GM19023 (cell line): ENCODE measurements around the gene NEDD4L.

Source experiments
- ATAC-seq: cut with Tn5 transposase; IDR thresholded peaks from one replicate; pipeline ENCODE4 v1.9.1; 2021; ENCODE audit warnings: mild to moderate bottlenecking, moderate library complexity; ENCODE audit not compliant: unreplicated experiment

Gene NEDD4L

DNA sequence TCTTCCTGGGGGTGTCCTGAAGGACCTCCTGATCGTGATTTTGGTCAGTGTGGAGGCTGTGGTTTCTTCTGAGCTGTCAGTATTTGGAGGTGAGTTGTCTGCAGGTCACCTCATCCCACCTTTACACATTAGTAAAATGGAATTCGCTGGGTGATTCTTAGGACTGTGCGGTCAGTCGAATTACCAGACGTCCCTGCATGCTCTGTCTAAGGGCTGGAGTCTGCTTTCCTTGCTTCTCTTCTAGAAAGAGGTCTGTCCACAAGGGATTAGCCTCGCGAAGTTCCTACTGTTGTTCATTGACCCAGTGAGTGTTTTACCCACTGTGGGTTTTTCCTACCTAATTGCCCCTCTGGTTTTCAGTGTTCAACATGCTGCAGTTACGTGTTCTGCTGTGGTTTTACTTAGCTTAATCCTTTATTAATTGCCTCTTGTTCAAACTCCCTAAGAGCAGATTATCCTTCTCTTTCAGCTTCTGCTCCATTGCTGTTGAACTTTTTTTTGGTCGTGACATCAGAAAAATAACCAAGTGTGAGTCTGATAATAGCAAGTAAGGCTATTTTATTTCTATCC, 183.4 kb downstream of the NEDD4L start:
- ATAC-seq = no peak

DNA sequence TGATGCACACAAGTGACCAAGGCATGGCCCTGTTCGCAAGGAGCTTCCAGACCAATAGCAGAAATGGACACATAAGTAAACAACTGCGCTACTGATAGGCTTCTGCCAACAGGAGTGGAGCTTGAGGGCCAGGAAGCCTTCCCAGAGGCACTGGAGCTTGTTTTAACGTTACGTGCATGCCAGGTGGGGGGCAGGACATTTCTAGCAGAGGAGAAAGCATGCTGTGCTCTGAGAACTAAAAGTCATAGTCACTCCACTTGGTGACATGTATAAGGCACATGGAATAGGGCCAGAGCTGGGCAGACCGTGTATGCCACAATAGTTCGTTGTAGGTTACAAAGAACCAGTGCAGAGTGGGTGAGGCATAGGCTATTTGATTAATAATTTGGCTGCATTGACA, 184.2 kb downstream of the NEDD4L start:
- ATAC-seq = no peak

DNA sequence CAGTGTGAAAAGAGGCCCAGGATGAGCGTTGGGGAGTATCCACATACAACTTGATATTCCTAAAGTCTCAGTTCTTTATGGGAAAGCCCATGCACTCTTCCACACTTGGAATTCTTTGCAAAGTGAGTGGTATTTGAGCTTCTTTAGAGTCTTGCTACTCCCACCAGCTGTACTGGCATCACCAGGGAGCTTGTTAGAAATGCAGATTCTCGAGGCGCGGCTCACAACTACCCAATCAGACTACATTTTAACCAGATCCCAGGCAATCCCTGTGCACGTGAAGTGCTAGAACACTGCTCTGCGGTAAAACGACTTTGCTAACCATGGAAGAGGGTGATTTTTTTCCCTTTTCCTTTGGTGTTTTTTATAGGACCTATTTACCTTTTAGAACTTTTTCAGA, 184.7 kb downstream of the NEDD4L start:
- ATAC-seq = no peak

DNA sequence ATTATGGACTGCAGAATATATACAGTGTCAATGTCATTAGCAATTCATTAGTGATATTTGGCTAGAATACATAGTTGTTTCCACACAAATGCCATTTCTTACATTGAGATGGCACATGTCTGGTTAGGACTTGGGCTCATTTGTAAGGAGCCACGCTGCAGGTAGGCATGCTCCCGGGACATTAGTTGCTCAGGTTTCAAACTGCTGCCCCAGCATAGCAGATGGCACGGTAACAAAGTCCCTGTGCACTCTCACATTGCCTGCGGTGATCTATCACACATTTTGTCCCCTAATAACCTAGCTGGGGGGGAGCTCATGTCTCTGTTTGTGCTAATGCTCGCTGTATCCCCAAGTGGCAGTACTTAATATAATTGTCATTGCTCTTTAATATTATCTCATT, 185.1 kb downstream of the NEDD4L start:
- no peak for ATAC-seq

DNA sequence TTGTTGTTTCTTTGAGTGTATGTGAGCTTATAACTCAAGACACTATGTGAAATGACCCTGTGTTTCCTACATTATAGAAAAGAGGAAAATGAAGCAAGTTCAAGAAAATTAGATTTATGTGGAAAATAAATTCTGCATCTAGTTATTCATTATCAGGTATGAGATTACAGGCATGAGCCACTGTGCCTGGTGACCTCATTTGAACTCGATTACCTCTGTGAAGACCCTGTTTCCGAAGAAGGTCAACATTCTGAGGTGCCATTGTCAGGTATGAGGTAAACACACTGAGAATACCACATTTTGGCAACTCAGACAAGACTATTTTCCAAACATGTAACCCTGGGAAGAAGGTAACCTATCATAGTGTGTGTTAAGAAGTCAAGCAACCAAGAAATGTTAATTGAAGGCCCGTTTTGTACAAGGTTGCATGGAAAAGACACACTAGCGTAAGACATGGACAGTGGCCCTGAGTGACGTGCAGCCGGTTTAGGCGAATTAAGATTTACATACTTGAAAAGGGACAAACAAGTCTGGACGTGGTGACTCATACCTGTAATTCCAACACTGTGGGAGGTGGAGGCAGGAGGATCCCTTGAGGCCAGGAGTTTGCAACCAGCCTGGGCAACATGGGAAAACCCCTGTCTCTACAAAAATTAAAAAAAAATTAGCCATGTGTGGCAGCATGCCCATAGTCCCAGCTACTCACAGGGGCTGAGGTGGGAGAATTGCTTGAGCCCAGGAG, 186.6 kb downstream of the NEDD4L start:
- no peak for ATAC-seq

DNA sequence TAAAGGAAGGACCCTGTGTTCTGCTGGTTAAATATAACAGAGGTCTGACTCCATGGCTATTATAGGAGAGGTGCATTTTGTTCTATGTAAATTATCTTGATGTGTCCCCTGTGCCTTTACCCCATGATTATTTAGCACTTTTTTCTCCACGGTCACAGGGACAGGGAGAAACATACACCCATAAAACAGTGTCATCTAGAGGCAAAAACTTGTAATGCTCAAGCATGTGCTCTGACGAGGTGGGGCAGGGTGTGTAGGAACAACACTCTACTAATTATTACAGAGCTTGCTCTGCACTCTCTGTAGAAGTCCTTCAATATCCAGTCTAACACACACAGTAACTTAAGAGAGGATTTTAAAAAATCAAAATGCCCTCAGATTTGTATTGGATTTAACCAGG, 187.9 kb downstream of the NEDD4L start:
- no peak for ATAC-seq

DNA sequence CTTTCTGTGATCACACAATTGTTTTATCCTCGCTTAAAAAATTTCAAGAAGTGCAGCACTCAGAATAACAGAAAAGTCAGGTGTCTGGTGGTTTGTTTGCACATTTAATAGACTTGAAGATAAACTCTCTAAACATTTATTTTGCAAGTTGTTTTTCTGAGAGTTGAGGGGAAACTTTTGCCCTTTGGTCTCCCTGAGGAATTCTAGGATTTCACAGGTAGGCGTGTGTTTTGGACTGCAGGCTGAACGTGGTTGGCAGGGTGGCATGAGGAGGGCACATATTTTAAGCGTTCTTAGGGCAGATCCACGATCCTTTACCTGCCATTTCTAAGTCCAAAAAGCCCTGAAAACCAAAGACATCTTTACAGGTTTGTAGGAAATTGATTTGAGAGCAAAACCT, 188.6 kb downstream of the NEDD4L start:
- ATAC-seq = no peak

DNA sequence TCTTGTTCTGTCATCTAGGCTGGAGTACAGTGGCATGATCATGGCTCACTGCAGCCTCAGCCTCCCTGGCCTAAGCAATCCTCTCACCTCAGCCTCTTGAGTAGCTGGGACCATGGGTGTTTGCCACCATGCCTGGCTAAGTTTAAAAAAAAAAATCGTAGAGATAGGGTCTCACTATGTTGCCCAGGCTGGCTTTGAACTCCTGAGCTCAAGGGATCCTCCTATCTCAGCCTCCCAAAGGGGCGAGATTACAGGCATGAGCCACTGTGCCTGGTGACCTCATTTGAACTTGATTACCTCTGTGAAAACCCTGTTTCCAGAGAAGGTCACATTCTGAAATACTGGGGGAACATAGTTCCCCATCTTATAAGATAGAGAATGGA, 190.3 kb downstream of the NEDD4L start:
- ATAC-seq = no peak

DNA sequence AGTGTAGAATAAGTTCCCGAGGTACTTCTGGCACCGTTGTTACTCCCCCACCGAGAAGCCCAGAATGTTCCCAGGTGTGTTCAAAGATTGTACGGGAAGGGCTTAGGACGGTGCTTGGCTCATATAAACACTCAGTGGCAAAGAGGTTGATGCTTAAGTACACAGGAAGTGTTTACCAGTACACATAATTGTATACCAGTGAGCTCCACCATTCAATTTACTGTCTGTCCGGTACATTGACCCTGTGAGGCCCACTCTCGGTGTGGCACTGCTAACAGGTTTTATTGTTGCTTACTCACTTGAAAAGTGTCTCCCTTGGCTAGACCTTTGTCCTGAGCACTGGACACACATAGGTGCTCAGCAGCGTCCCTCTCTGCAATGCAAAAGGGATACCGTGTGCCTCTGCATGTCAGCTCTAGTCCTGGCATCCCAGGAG, 191.0 kb downstream of the NEDD4L start:
- ATAC-seq = no peak

DNA sequence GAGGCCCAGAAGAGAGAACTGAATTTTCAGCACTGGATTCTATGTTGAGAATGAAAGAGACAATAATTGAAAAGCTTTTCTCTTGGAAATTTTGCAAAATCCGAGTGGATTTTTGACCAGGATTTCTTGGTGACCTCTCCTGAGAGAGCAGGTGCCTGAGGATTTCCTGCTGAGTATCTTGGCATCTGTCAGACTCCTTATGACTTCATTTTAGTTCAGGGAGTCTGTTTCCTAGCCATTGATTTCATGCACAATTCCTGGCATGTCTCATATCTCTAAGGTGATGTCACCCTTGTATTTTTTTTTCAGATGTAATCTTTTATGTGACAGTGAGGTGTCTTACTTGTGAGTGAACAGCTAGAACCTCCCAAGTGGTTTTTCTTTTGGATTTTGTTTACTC, 195.9 kb downstream of the NEDD4L start:
- no peak for ATAC-seq

DNA sequence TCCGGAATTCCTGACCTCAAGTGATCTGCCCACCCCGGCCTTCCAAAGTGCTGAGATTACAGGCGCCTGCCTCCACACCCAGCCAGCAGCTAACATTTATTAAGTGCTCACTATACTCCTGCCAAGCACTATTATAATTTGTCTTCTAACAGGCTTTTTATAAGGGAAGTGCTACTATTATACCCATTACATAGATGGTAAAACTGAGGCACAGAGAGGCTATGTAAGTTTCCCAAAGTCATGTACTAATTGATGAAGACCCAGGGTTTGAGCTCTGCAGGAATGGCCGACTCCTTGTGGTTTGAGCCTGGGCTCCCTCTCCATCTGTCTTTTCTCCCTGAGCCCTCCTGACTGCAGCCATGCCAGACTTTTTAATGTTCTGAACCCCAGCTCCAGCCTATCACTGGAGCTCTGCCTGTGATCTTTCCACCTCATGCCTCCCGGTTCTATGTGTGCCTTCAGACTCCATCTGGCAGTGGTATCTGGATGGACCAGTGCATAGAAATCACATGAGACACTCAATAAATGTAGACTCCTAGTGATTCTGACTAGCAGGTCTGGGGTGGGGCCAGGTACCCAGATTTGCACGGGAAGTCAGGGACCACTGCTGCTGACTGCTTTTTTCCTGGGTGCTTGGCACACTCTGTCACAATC, 197.1 kb downstream of the NEDD4L start:
- no peak for ATAC-seq

DNA sequence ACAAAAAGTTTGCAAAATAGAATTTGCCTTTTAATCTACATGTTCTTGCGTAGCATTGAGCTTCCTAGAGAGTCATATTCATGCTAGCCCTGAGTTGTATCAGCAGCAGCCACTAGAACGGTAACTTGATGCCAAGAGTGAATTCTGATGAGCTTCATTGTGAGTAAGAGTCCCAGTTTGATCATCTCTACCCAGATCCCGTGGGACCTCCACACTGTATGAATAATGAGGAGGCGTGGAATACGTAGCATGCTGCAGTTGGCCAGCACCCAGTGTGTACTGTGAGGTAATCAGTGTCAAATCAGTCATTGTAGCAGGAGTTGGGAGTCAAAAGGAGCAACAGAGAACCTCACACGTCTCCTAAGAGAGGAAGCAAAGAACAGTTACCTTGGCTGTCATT, 197.9 kb downstream of the NEDD4L start:
- no peak for ATAC-seq

DNA sequence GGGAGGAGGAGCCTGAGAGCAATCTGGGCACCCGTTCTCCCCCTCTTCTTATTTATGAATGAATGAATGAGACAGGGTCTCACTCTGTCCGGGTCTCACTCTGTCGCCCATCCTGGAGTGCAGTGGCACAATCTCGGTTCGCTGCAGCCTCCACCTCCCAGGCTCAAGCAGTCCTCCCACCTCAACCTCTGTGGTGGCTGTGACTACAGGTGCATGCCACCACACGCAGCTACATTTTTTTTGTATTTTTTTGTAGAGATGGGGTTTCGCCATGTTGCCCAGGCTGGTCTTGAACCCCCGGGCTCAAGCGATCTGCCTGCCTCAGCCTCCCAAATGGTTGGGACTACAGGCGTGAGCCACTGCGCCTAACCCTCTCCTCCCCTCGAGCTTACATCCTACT, 198.4 kb downstream of the NEDD4L start:
- ATAC-seq = no peak

DNA sequence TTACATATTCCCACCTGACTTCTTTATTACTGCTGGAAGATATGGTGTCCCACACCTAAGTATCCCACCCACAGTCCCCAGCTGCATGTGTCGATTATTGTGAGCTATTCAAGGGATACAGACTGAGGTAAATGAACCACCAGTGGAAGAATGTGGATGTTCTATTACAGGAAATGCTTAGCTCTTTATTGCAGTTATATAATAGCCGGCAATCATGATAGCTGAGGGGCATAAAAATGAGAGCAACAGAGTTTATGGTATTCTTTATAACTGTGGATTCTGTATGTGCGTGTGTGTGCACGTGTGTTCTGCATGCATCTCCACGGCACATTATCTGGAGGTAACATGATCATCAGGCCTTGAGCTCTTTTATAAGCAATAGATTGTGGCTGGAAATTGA, 198.9 kb downstream of the NEDD4L start:
- no peak for ATAC-seq

DNA sequence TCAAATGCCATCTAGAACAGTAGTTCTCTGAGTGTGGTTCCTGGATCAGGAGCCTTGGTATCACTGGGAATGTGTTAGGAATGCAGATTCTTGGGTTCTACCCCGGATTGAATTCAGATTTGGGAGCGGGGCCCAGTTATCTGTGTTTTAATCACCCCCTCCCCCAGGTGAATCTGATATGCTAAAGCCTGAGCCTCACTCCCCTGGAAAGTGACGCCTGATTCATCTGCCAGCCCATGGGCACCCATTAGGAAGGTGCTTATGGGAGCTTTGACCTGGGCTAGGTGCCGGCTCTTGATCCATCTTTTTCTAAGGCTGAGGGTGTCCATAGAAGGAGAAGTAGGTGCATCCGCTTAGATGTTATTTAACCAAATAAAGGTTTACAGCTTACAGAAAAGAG, 199.4 kb downstream of the NEDD4L start:
- ATAC-seq = no peak

DNA sequence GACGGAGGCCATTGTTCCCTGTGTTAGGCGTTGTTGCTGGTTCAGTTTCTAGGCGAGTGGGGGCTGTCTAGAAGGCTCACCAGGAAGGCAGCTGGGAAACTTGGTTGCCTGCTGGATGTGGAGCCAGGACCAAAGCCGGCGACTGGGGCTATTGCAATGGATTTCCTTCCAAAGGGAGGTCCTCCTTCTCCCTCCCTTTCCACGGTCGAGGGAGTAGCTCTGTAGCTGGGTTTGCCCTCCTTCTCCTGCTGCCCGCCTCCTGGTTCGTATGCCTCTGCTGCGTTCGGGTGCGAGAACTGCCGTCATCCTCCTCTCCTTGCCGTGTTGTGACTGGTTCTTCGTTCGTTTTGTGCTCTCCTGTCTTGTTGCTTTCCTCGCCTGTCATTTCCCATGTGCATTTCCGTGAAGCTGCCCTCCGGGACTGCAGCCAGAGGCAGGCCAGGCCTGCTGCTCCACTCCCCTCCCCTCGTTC, 203.4 kb downstream of the NEDD4L start:
- ATAC-seq = no peak

DNA sequence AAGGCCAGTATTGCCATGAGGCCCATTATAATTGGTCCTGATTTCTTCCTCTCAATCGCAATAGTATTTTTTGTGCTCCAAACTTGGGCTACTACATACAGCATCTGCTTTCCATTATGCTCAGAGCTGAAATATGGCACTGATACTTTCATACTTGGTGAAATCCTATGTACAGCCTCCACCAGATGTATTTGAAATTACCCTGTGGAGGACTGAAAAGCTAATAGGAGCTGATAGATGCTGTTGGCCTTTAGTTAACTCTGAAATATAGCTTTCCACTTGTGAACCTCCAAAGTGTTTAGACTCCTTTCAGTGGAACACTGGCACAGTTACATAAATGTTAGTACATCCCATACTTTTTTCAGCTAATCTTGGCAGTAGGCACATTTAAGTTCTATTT, 205.7 kb downstream of the NEDD4L start:
- ATAC-seq = no peak

DNA sequence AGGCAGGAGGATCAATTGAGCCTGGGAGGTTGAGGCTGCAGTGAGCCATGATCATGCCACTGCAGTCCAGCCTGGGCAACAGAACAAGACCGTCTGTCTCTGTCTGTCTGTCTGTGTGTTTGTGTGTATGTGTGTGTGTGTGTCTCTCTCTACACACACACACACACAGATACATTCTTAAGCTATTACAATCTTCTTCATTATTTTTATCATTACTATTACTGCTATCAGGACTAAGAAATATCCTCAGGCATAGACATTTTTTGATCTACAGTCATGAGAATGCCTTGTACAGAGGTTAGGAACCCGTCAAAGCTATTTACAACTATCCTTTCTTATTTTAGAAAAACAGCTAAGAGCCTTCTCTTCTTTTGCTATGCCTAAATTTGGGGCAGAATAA, 207.4 kb downstream of the NEDD4L start:
- no peak for ATAC-seq

DNA sequence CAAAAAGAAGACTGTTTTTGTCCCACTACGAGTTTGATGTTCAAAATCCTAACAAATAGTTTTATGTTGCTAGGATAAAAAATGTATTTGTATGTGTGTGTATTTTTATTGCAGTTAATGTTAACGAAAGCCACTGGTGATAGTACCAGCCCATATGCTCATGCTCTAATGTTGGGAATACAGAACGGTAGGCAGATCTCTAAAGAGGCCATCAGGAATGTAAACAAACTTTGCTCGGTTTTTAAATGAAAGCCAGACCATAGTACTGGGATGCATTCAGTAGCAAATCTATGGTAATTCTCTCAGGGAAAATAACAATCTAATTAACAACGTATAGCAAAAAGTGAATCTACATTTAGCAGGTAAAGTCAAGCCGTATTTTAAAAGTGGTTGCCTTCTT, 208.1 kb downstream of the NEDD4L start:
- no peak for ATAC-seq

DNA sequence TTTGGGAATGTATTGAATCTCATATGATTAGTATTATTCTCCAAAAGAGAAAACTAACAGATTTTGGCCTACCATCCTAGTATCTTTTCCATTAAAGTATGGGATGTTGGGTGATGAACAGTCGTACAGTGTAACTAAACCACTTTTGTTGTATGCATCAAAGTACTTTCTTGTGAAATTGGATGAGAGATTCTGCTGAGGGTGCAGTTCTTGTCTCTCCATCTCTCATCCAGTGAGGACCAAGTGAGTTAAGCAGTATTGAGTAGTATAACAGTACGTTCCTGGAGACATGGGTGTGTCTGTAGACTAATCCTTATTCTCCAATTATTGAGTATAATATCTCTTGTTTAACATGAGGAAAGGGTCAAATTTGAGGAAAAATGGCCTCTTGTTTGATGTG, 209.3 kb downstream of the NEDD4L start:
- ATAC-seq = no peak

DNA sequence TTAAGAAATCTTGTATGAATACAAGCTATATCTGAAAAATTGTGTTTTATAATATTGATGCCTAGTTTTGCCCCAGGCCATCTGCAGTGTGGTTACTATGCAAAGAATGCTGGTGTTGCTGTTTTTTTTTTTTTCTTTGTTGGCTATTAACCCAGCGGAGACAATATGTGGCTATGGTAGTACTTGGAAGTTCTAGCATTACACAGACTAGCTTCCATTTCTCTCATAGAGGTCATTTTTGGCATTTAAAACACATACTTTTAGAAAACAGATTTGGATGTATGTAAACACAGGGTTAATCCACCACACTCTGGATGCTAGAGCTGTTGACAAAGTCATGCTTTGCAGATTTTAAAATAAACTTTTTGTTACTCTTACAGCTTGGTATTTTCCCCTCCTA, 209.8 kb downstream of the NEDD4L start:
- ATAC-seq = no peak

DNA sequence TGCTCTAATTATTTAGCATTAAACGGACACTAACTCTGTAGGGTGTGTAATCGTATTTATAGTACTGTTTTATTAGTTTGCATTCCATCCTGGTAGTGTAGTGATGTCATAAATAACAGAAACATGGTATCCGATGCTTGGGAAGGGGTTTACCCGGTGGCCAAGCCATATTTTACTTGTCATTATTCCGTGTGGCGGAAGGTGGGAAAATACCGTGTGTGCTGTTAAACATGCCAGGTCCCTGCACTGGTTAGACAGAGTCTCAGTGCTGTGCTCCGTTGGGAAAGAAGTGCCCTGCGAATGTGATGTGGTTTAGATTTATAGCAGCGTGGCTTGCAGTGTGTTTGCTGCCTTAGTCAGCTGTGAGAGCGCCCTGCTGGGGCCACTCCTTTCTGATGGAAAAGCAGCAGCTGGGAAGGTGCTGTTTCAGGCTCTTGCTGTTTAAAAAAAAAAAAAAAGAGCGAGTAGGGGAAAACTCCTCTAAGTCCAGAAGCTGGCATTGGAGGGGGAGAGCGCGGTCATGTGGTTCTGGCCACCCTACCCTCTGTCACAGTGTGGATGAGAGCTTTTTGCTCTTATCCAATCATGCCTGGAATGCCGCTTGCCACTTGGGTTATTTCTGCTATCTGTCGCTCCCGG, 211.0 kb downstream of the NEDD4L start:
- no peak for ATAC-seq
